IPS-20b (cell line): ENCODE results near the gene PLP1.
"Not testable (repeated sequence)": the region's sequence is repeated elsewhere in the genome, so short reads cannot be mapped to it uniquely, and the experiment has no call there.

Experiments
- H3K27ac ChIP-seq: one replicate; pipeline ENCODE4 v1.5.1; 2013; ENCODE audit warnings: low read length
- H3K27me3 ChIP-seq: 2 replicates; pipeline ENCODE4 v1.6.1; 2013; ENCODE audit warnings: mild to moderate bottlenecking, low read length, inconsistent platforms; ENCODE audit not compliant: insufficient read depth
- H3K36me3 ChIP-seq: 2 replicates; pipeline ENCODE4 v1.6.1; 2013; ENCODE audit warnings: low read depth, mild to moderate bottlenecking, inconsistent platforms, low read length, moderate library complexity; ENCODE audit not compliant: insufficient read depth
- H3K4me1 ChIP-seq: 2 replicates; pipeline ENCODE4 v1.6.1; 2013; ENCODE audit warnings: mild to moderate bottlenecking, control low read depth, inconsistent platforms, low read length, moderate library complexity; ENCODE audit not compliant: insufficient read depth
- H3K4me3 ChIP-seq: 2 replicates; pipeline ENCODE4 v1.5.1; 2013; ENCODE audit warnings: mild to moderate bottlenecking, low read length, inconsistent platforms
- H3K9ac ChIP-seq: 2 replicates; pipeline ENCODE4 v1.6.1; 2013; ENCODE audit warnings: low read depth, mild to moderate bottlenecking, inconsistent platforms, low read length, moderate library complexity
- H3K9me3 ChIP-seq: 2 replicates; pipeline ENCODE4 v1.6.1; 2013; ENCODE audit warnings: mild to moderate bottlenecking, low read depth, low read length, inconsistent platforms; ENCODE audit not compliant: insufficient read depth

The PLP1 gene

DNA sequence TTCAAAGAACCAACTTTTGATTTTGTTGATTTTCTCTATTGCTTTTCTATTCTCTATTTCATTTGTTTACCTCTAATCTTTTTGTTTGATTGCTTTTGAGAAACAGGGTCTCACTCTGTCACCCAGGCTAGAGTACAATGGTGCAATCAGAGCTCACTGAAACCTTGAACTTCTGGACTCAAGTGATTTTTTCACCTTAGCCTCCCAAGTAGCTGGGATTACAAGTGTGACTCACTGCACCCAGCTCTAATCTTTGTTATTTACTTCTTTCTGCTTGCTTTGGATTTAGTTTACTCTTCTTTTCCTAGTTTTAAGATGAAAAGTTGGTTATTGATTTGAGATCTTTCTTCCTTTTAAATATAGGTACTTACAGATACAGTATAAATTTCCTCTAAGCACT lies 29.2 kb downstream of the PLP1 start:
- Histone ChIP-seq H3K27ac (no peak overlapping the region), H3K4me1 (no peaks in the 10 kb centered on the region), H3K4me3 (no peak overlapping the region), H3K9ac (no peak overlapping the region), H3K9me3 (no peaks in the 10 kb centered on the region), H3K36me3 (no peaks in the 10 kb centered on the region), H3K27me3 (no peaks in the 10 kb centered on the region)

DNA sequence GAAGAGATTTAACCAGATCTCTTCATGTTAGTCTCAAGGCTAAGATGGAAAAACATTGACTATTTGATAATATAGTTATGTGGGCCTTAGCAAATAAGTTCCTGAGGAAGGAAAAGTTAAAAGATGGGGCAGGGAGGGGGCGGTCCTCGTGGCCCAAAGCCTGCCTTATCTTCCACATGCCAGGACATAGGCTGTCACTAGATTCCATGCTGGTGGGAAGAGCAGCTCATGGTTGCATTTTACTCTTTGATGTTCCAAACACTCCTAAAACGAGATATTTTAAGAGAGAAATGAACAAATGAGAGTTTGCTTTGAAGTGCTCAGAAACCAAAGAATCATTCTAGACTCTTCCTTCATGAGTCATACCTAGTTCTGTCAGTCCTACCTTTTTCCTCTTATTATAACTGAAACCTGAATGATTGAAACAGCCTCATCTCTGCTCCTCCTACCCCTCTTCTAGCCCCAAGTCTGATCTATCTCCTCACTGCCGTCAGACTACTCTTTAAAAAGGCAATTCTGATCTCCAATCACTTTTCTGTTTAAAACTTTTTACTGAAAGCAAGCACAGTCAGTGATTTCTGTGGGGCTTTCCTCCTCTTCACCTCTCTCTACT lies 30.3 kb downstream of the PLP1 start:
- H3K9me3 ChIP-seq = no peaks in the 10 kb centered on the region
- H3K4me3 ChIP-seq = no peak overlapping the region
- no peaks in the 10 kb centered on the region for H3K27me3 ChIP-seq
- H3K36me3 ChIP-seq = no peaks in the 10 kb centered on the region
- H3K4me1 ChIP-seq = no peaks in the 10 kb centered on the region
- no peak overlapping the region for H3K9ac ChIP-seq
- H3K27ac ChIP-seq = no peak overlapping the region

GRCh38 chrX:103811858-103812257 lies 35.2 kb downstream of the PLP1 start:
- Histone ChIP-seq H3K9me3 (no peaks in the 10 kb centered on the region), H3K4me1 (no peaks in the 10 kb centered on the region), H3K9ac (no peak overlapping the region), H3K27me3 (no peaks in the 10 kb centered on the region), H3K27ac (no peak overlapping the region), H3K4me3 (no peak overlapping the region), H3K36me3 (no peaks in the 10 kb centered on the region)

GRCh38 chrX:103817101-103817500 lies 40.5 kb downstream of the PLP1 start:
- H3K27ac ChIP-seq, H3K36me3 ChIP-seq, H3K9ac ChIP-seq, H3K27me3 ChIP-seq, H3K4me1 ChIP-seq, H3K9me3 ChIP-seq, H3K4me3 ChIP-seq: not testable (repeated sequence)

DNA sequence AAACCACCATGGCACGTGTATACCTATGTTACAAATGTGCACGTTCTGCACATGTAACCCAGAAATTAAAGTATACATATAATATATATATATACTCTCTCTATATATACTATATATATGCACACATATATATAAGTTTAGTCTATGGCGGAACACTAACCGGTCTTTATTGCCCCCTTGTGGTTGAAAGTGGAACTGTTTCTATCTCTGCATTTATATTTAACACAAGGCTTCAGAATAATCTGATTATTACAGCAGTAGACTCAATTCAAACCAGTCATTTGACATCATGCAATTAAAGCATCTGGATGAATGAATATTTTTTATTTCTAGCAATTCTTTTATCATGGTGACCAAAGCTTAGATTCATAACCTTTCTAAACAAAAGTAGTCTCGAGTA lies 40.9 kb downstream of the PLP1 start:
- Histone ChIP-seq H3K27ac (no peak overlapping the region), H3K9me3 (no peaks in the 10 kb centered on the region), H3K9ac (no peak overlapping the region), H3K4me1 (no peaks in the 10 kb centered on the region), H3K36me3 (no peaks in the 10 kb centered on the region), H3K27me3 (no peaks in the 10 kb centered on the region), H3K4me3 (no peak overlapping the region)

DNA sequence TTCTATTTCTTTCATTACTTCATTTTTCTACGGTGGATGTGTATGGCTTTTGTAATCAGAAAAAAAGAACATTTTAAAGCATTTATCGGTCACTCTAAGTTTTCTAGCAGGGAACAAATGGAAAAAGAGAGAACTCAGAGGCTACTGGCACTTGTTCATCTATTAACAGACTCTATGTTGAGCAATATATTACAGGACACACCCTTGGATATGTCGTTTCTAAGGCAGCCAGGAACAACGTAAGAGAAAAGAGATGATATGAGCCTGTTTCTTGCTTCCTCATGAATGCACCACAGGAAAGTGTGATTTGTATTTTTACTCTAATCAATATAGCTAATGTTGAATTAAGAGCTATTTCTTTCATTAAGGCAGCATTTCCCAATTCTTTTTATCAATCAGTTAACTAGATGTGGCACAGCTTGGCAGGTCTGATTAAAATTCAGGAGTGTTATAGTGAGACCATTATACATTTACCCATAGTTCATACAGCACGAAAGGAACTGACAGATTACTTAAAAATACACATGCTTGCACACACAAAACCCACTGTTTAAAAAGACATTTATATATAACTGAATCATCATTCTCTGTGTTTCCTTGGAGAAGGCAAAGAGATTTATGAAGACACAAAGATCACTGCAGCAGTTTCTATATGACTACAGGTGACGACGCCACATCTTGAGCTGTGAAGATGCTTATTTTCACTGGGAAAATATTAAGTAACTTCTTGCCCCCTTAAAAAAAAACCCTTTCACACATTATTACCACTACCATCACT lies 42.4 kb downstream of the PLP1 start:
- no peaks in the 10 kb centered on the region for H3K4me1 ChIP-seq
- H3K27me3 ChIP-seq = no peaks in the 10 kb centered on the region

GRCh38 chrX:103820802-103821201 lies 44.2 kb downstream of the PLP1 start:
- H3K9ac ChIP-seq, H3K4me1 ChIP-seq, H3K4me3 ChIP-seq, H3K27me3 ChIP-seq, H3K27ac ChIP-seq, H3K9me3 ChIP-seq, H3K36me3 ChIP-seq: not testable (repeated sequence)

More for the DNA sequence above, 42.4 kb downstream of the PLP1 start:
- H3K27ac ChIP-seq = no peak overlapping the region
- H3K36me3 ChIP-seq = no peaks in the 10 kb centered on the region
- H3K9ac ChIP-seq = no peak overlapping the region
- no peak overlapping the region for H3K4me3 ChIP-seq
- no peaks in the 10 kb centered on the region for H3K9me3 ChIP-seq

DNA sequence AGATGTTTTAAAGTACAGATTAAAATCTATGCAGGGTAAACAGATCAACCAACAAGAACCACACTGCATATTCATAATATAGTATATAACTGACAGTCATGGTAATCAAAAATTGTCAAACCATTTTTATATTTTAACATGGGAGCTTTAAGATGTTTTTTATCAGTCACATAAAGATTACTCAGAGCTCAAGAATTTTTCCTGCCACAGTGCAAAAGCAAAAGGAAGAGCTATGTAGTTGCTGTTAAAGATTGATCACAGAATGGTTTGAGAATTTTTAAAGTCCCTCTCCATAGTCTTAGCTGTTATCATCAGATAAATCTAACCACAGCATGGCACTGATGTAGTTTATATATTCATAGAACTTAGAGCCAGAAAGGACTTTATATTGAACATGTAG lies 47.0 kb downstream of the PLP1 start:
- no peaks in the 10 kb centered on the region for H3K4me1 ChIP-seq
- H3K4me3 ChIP-seq = no peak overlapping the region
- H3K27me3 ChIP-seq = no peaks in the 10 kb centered on the region
- H3K36me3 ChIP-seq = no peaks in the 10 kb centered on the region
- no peak overlapping the region for H3K27ac ChIP-seq
- H3K9ac ChIP-seq = no peak overlapping the region
- no peaks in the 10 kb centered on the region for H3K9me3 ChIP-seq

DNA sequence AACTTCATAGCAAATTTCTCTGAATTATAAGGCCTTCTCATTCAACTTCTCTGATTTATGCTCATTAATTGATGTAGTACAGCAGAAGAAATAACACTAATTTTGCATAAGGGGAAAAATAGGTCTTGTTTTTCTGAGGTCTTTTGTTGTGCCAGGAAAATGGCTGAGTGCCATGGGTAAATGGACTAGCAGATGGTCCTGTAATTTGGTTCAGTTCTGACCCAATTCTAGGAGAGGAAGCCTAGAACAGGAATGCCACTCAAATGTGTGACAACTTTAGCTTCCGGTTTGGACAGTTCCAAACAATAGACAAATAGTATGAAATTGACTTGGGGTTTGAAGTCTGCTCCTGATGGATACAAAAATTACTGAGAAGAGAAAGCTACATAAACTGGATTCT lies 49.2 kb downstream of the PLP1 start:
- Histone ChIP-seq H3K4me3 (no peak overlapping the region), H3K4me1 (no peaks in the 10 kb centered on the region), H3K27me3 (peaks cover 11% of the 10 kb centered on the region), H3K9me3 (no peaks in the 10 kb centered on the region), H3K9ac (no peak overlapping the region), H3K36me3 (no peaks in the 10 kb centered on the region), H3K27ac (no peak overlapping the region)

- no peaks in the 10 kb centered on the region for H3K9me3 ChIP-seq
Observed at GRCh38 chrX:103828529-103828928, 51.9 kb downstream of the PLP1 start.

GRCh38 chrX:103830848-103831247 lies 54.2 kb downstream of the PLP1 start:
- H3K4me3 ChIP-seq = no peak overlapping the region
- H3K36me3 ChIP-seq = no peaks in the 10 kb centered on the region
- no peaks in the 10 kb centered on the region for H3K4me1 ChIP-seq
- H3K27ac ChIP-seq = no peak overlapping the region
- no peak overlapping the region for H3K9ac ChIP-seq
- no peaks in the 10 kb centered on the region for H3K9me3 ChIP-seq
- H3K27me3 ChIP-seq = peaks cover 37% of the 10 kb centered on the region

More at GRCh38 chrX:103828529-103828928, 51.9 kb downstream of the PLP1 start:
- peaks cover 29% of the 10 kb centered on the region for H3K27me3 ChIP-seq
- H3K4me1 ChIP-seq = no peaks in the 10 kb centered on the region
- H3K27ac ChIP-seq = no peak overlapping the region
- no peak overlapping the region for H3K4me3 ChIP-seq
- no peak overlapping the region for H3K9ac ChIP-seq
- no peaks in the 10 kb centered on the region for H3K36me3 ChIP-seq

- no peaks in the 10 kb centered on the region for H3K4me1 ChIP-seq
- no peaks in the 10 kb centered on the region for H3K9me3 ChIP-seq
- H3K4me3 ChIP-seq = peak overlapping the region; percentile 69; the same call in 1 of the 2 replicates
- H3K9ac ChIP-seq = no peak overlapping the region
- peaks cover 37% of the 10 kb centered on the region for H3K27me3 ChIP-seq
- H3K36me3 ChIP-seq = no peaks in the 10 kb centered on the region
- no peak overlapping the region for H3K27ac ChIP-seq
Observed at GRCh38 chrX:103831342-103831802, 54.7 kb downstream of the PLP1 start.
